ENCODE results near the gene C3orf18.

Gene C3orf18

GRCh38 chr3:50568947-50569749 is 1.6 kb upstream of the C3orf18 start, which contains the start of gene HEMK1:
Gene HEMK1 (plus strand): TSS chr3:50569522. CDS start chr3:50571105, 1,583 bp downstream.
- TF ChIP-seq CTCF (IDR thresholded peaks at IDR 0.05; ENCODE audit: extremely low read depth, missing control alignments): no peak
- DNase-seq (ENCODE audit: low spot score): peak; percentile 98

- no peak for TF ChIP-seq CTCF (IDR thresholded peaks at IDR 0.05; ENCODE audit: extremely low read depth, missing control alignments)
- no peak for DNase-seq (ENCODE audit: low spot score)
These were observed 549 bp downstream of the C3orf18 start for GRCh38 chr3:50567011-50567385.

GRCh38 chr3:50564321-50564720 is 3.2 kb downstream of the C3orf18 start:
- no peak for TF ChIP-seq CTCF (IDR thresholded peaks at IDR 0.05; ENCODE audit: extremely low read depth, missing control alignments)
- DNase-seq (ENCODE audit: low spot score): no peak

- no peak for TF ChIP-seq CTCF (IDR thresholded peaks at IDR 0.05; ENCODE audit: extremely low read depth, missing control alignments)
- no peak for DNase-seq (ENCODE audit: low spot score)
These were observed 3.7 kb downstream of the C3orf18 start for GRCh38 chr3:50563867-50564266.

GRCh38 chr3:50562861-50563260 is 4.7 kb downstream of the C3orf18 start:
- DNase-seq (ENCODE audit: low spot score): no peak

GRCh38 chr3:50559702-50560101 is 7.8 kb downstream of the C3orf18 start:
- no peak for DNase-seq (ENCODE audit: low spot score)
- TF ChIP-seq CTCF (IDR thresholded peaks at IDR 0.05; ENCODE audit: extremely low read depth, missing control alignments): no peak

More at GRCh38 chr3:50562861-50563260, 4.7 kb downstream of the C3orf18 start:
- TF ChIP-seq CTCF (IDR thresholded peaks at IDR 0.05; ENCODE audit: extremely low read depth, missing control alignments): no peak

- no peak for DNase-seq (ENCODE audit: low spot score)
- no peak for TF ChIP-seq CTCF (IDR thresholded peaks at IDR 0.05; ENCODE audit: extremely low read depth, missing control alignments)
These were observed 9.6 kb downstream of the C3orf18 start for GRCh38 chr3:50557915-50558314.
